GM19099 (cell line): Measurements from ENCODE around the gene CCDC184.

ENCODE experiments used
- POLR2A ChIP-seq: IDR thresholded peaks from 3 replicates; pipeline ENCODE4 v1.6.1; 2011; ENCODE audit warnings: low read depth; ENCODE audit not compliant: insufficient read length; ENCODE audit errors: extremely low read depth

CCDC184 gene

DNA sequence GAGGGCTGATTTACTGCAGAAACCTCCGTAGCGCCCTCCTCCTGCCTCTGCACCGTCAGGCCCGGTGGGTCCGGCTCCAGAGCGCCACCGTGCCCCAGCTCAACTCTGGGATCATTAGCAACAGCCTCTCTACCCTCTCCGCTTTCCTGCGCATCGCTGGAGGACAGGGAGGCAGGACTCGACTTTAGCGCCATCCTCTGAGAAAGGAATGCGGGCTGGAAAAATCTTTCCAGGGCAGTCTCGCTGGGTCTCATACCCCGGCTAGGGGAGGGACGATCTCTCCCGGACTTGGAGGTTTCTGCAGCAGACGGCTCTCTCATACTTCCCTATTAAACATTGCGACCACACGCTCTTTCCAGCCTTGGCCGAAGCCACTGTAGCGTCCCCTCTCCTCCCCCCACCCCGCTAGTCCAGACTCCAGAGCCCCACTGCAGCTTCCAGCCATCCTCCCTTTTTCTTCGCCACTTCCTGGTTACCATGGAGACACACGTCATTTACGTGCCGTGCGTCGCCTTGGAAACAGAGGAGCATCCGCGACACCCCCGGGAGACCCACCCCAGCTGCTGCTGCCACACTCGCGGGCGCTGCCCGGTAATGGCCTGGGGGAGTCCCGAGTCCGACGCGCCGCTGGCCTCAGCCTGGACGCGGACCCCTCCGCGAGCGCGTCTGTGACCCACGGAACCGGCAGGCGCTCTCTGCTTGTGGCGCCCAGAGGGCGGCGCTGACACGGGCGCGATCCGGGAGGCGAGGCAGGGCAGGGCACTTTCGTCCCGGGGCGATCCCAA lies at the start of gene CCDC184:
Gene CCDC184 (plus strand): TSS at position 554 of the 785 bp plus-strand sequence. CDS start 479 bp downstream, outside the sequence.
- TF ChIP-seq POLR2A, result no peak

DNA sequence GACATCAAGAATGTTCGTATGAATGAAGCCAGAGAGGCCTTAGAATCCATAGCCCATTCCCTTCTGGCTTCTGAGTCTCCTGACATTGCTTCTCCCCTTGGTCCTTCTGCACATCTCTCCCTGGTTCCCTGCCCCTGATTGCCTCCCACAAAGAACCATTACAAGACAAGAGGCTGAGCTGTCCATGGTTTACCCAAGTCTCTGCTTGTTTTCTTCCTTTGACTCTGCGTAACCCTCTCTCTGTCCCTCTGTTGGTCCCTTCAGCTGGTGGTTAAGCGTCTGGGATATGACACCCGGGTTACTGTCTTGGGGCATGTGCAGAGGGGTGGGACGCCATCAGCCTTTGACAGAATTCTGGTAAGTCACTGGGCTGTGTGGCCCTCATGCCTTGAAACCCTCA lies 48.4 kb upstream of the CCDC184 start:
- TF ChIP-seq POLR2A, result no peak

DNA sequence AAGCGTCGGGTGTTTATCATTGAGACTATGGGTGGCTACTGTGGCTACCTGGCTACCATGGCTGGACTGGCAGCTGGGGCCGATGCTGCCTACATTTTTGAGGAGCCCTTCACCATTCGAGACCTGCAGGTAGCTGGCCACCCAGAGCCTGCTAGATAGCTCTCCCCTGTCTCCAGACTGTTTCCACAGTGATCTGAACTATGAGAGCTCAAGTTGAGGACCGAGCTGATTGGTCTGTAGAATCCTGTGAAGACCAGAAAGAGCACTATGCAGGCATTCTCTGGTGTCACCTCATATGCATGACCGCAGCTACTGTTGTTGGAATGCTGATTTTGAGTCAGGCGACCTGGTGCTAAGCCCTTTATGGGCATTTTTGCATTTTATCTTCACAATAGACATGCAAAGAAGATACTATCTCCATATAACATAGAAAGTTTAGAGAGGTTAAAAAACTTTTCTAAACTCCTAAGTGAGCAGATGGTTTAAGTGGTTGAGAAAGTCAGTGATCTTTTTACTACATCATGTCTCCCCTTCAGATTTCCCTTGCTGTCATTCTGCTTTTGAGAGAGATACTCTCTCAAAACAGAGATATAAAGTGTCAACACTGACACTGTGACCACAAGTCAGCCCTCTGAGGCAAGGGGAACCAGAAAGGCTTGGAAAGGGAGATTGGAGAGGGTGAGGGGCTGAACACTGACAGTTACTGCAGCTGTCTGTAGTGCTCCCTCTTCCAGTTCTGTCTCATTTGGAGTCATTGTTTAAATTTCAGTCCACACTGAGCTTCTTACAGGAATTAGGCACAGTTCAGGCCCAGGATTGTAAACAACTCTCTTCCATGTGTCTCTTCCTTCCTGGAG lies 40.4 kb upstream of the CCDC184 start:
- TF ChIP-seq POLR2A, result no peak

DNA sequence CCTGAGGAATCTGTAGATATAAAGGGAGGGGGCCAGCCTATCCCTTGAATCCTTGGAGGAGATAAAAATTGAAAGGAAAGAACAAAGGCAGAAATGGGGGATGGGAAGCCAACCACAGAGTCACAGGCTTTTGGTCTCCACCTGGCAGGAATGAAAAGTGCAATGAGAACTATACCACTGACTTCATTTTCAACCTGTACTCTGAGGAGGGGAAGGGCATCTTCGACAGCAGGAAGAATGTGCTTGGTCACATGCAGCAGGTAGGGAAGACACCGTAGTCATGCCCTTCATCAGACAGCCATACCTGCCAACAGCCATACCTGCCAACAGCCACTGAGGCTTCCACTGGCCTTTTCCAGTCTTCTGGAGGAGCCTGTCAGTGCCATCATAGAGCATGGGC lies 39.5 kb upstream of the CCDC184 start:
- no peak for TF ChIP-seq POLR2A

DNA sequence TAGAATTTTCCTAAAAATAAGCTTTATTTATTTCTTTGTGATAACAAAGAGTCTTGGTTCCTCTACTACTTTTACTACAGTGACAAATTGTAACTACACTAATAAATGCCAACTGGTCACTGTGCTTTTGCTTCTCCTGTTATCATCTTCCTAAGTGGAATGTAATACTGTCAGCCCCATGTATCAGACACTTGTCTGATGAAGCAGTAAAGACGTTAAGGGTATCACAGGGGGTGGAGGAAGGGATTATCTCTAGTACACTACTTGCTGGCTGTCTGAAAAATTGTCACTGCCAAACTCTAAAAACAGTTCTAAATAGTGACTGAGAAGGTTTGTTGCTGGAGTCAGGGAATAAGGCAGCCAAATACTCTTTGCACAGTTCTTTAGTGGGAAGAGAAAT lies 37.5 kb upstream of the CCDC184 start:
- TF ChIP-seq POLR2A, result no peak

DNA sequence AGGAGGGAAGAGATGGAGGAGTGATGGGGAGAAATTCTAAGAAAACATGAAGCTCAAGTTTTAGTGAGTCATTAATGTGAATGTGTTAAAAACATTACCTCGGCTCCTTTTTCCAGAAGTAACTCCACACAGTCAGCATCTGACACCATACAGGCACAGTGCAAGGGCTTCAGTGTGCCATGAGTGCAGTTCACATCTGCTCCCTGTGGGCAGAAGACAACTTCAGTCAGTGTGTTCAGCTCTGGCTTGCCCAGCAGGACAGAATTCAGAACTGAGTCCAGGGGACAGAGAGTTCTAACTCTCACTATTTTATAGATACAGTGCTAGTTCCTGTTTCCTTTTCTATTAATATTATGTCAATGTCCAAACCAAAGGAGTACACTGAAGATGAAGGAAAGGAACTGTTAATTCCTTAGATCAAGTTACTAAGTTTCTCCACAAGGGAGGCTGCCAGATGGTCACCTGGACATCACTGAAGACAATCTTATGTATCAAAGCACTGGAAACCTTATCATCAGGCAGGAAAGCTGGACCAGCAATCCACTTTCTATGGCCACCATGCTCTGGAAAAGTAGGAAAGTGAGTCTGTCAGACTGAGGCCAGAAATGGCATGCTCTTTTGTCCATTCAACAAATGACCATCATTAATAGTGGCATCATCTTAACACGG lies 32.2 kb upstream of the CCDC184 start:
- TF ChIP-seq POLR2A, result no peak

DNA sequence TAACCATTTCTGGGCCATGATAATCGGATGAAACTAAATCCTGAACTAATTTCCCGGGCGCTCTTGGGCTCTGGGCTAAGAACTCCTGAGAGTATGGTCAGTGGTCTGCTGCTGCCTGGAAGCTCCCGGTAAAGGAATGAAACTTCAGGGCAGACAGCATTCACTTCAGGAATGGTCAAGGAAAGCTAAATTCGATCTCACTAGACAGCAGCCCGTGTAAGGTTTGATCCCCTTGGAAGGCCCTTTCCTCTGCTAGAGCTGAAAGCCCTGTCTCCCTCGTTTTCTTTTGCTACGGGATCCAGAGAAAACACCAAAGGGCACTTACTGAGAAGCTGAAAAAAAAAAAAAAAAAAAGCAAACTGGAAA lies 26.8 kb upstream of the CCDC184 start:
- TF ChIP-seq POLR2A, result no peak

DNA sequence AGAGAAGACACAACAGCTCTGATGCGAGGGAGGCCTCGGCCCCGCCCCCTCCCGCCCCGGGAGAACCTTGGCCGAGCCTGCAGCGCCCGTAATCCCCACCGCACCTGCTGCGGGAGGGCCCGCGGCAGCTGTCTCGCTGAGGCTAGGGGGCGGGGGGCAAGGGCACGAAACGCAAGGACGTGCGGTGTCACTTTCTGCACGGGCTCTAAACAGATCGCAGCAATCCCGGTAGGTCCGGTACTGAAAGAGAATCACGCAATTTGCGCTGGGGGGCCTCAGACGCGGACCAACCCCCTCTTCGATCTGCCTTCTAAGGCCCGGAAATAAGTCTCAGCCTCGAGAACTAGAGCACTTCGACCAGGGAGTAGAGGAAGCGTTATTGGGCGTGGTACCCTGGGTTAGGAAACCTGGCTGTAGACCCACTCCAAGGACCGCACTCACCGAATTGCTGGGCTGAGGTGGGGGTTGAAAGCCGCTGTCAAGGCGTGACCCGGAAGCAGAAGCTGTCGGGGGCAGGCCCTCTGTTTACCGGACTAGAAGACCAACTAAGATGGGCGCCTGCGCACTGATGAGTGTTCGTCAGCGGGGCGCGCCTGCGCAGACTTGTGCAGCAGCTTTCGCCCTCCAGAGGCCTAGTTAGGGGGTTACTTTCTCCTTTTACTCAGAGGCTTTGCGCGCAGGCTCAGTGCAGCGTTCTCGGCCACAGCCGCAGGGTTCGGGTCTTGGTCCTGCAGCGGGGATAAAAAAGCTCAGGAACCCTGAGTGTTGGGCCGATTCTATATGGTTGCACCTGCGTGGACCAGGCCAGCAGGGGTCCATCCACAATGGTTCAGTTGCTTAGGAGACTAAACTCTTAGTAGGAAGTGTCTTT lies 26.2 kb upstream of the CCDC184 start, which contains the start of gene ASB8:
Gene ASB8 (minus strand): TSS at position 498 of the 871 bp plus-strand sequence. CDS start 4,019 bp downstream, outside the sequence.
- peak; percentile 75 for TF ChIP-seq POLR2A

DNA sequence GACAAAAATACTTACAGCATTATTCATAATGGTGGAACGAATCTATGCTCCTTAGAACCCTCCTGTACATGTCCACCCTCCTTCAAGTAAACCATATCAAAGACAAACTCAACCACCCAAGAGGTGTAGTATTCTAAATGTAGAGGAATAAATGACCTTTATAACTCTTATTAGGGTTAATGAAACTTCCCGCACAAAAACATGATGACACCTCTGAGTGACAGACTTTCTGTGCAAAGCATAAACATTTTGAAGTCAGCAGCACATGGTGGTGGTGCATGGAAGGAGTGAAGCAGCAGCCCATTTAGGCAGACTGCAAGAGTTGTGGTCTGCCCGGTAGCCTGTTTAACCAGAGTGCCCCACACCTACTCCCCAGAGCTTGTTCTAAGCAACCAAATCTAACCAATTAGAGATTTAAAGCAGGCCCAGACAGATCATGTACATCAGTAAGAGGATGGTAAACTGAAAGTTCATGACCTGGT lies 25.5 kb upstream of the CCDC184 start:
- TF ChIP-seq POLR2A, result no peak

DNA sequence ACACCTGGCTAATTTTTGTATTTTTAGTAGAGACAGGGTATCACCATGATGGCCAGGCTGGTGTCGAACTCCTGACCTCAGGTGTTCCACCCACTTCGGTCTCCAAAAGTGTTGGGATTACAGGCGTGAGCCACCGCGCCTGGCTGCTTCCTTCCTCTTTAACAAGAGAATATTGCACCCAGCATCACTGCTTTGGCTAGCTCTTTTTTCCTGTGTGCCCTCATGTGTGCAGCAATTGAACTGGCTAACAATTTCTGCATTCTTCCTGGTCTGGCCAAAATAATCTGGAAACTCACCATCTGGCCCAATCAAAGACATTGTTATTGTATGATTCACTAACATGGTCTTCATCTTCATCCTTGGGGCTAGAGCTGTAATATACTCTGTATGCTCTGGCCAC lies 23.4 kb upstream of the CCDC184 start:
- no peak for TF ChIP-seq POLR2A

DNA sequence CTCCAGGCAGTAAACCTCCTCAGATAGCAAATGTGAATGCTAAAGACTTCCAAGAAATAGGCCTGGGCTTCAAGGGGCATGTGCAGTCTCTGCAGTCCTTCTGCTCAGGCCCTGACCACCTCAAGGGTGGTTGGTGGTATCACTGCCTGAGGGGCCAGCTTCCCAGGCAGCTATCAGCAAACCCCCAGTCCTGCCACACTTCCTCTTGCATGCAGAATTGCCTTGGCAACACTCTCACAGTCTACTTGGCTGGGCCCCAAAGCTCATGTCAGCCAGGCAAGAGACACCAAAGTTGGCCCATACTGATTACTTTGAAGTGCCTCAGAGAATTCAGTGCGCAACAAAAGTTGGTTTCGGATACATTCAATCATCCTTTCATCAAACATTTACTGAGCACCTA lies 22.6 kb upstream of the CCDC184 start:
- TF ChIP-seq POLR2A, result no peak

DNA sequence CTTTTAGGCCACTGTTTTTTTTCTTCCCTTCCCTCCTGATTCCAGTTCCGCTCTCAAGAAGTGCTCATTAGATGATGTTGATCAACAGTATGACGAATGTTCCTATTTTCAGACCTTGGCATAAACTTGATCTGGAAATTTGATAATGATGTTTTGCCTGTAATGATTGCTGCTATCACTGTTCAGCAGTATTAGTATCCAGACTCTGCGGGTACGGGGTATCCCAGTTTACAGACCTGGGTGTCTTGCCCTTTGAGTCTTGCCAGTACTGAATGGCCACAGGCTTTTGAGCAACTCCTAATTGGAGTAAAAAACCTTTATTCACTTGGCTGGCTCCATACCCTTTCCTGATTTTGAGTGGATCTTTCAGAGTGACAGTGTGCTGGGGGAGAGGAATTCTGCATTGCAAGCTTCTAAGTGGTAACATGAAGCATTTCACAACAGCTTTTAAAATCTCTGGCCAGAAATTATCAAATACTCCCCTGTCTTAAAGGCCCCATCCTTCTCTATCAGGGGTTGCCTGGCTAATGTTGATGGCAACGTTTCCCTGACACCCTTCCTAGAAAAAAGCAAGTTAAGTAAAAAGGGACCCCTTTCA lies 20.2 kb upstream of the CCDC184 start:
- TF ChIP-seq POLR2A, result no peak

DNA sequence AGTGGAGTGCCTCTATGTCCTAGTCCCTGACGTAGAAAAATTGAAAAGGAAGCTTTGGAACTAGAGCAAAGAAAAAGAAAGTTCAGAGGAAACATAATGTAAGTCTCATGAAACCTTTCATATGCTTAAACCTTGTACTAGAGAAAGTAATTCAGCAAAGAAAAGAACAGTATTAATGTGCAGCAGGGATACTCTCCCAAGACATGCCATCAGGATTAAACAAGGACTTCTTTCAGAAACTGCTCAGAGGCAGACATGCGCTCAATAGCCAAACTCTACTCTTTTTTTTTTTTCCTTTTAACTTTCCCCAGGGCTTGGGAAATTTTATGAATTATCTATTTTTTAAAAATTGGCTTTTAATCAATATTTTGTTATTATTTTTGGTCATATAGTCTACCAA lies 19.0 kb upstream of the CCDC184 start:
- TF ChIP-seq POLR2A, result no peak
